SU-DHL-6 (cell line): ENCODE measurements around the gene RRM2.

Source experiments
- H2AFZ ChIP-seq: fragments of 200-600 bp; sonication (generic); 2 replicates; pipeline ENCODE4 v1.6.1; 2014; ENCODE audit warnings: low read depth, mild to moderate bottlenecking, moderate library complexity, mixed read lengths, antibody characterized with exemption, low read length; ENCODE audit not compliant: severe bottlenecking
- H3F3A ChIP-seq: fragments of 200-600 bp; shearing (Covaris generic); 2 replicates; pipeline ENCODE4 v1.6.0; 2016; ENCODE audit warnings: antibody characterized with exemption, mild to moderate bottlenecking; ENCODE audit not compliant: insufficient read depth
- H3K27ac ChIP-seq: fragments of 200-600 bp; sonication (generic); 2 replicates; pipeline ENCODE4 v1.5.1; 2016; ENCODE audit warnings: low read depth, mild to moderate bottlenecking, low read length, moderate library complexity, mixed read lengths
- H3K27me3 ChIP-seq: fragments of 200-600 bp; sonication (generic), shearing (Covaris generic); 2 replicates; pipeline ENCODE4 v1.6.0; 2014; ENCODE audit warnings: mild to moderate bottlenecking, low read length
- H3K36me3 ChIP-seq: fragments of 200-600 bp; sonication (generic); 2 replicates; pipeline ENCODE4 v1.6.1; 2014; ENCODE audit warnings: mild to moderate bottlenecking, low read length, mixed read lengths
- H3K4me2 ChIP-seq: fragments of 300-600, 200-600 bp; shearing (Covaris generic), sonication (generic); 2 replicates; pipeline ENCODE4 v1.6.0; 2014; ENCODE audit warnings: low read length, low read depth, mild to moderate bottlenecking; ENCODE audit not compliant: poor library complexity, severe bottlenecking
- H3K4me3 ChIP-seq: fragments of 200-600 bp; sonication (generic); 2 replicates; pipeline ENCODE4 v1.5.1; 2014; ENCODE audit warnings: antibody characterized with exemption, low read length, mild to moderate bottlenecking, mixed read lengths; ENCODE audit not compliant: insufficient read depth, poor library complexity, severe bottlenecking
- H3K79me2 ChIP-seq: fragments of 200-600 bp; sonication (generic); 2 replicates; pipeline ENCODE4 v1.6.1; 2014; ENCODE audit warnings: mild to moderate bottlenecking, low read length, moderate library complexity; ENCODE audit not compliant: insufficient read depth
- H3K9ac ChIP-seq: fragments of 200-600 bp; sonication (generic); 2 replicates; pipeline ENCODE4 v1.7.0; 2014; ENCODE audit warnings: mild to moderate bottlenecking, low read length
- H3K9me2 ChIP-seq: fragments of 200-600 bp; sonication (generic); replicated peaks from 2 replicates; pipeline ENCODE4 v1.6.1; 2014; ENCODE audit warnings: low read length; ENCODE audit not compliant: insufficient read depth
- H3K9me3 ChIP-seq: fragments of 200-600 bp; sonication (generic); 2 replicates; pipeline ENCODE4 v1.6.1; 2014; ENCODE audit warnings: low read length, mixed read lengths; ENCODE audit not compliant: insufficient read depth
- H4K20me1 ChIP-seq: fragments of 200-600 bp; sonication (generic); 2 replicates; pipeline ENCODE4 v1.6.1; 2014; ENCODE audit warnings: low read depth, mild to moderate bottlenecking, antibody characterized with exemption, low read length, moderate library complexity, mixed read lengths
- EZH2phosphoT487 ChIP-seq: fragments of 200-600 bp; sonication (generic), shearing (Covaris generic); conservative IDR thresholded peaks from 2 replicates; pipeline ENCODE4 v1.6.1; 2018; ENCODE audit warnings: mild to moderate bottlenecking, antibody characterized with exemption, low read length, moderate library complexity, mixed read lengths
- TF ChIP-seq, protein P1 (sequence below): fragments of 200-600 bp; sonication (generic); IDR thresholded peaks from one replicate; pipeline ENCODE4 v1.5.1; 2017; ENCODE audit warnings: antibody characterized with exemption, mild to moderate bottlenecking, low read length, moderate library complexity; ENCODE audit not compliant: insufficient read depth, poor library complexity, severe bottlenecking

Gene RRM2

GRCh38 chr2:10141736-10142639 is 19.4 kb downstream of the RRM2 start:
- Histone ChIP-seq H3K79me2 (no peaks in the 10 kb centered on the region), H3K9ac (no peak overlapping the region), H3F3A (no peaks in the 10 kb centered on the region), H3K9me3 (no peaks in the 10 kb centered on the region), H3K36me3 (no peaks in the 10 kb centered on the region), H3K4me3 (no peak overlapping the region), H3K27me3 (no peaks in the 10 kb centered on the region), H3K27ac (no peak overlapping the region), H2AFZ (no peak overlapping the region), H4K20me1 (no peaks in the 10 kb centered on the region), H3K9me2 (no peaks in the 10 kb centered on the region), H3K4me2 (no peak overlapping the region)
- TF ChIP-seq, protein P1, sequence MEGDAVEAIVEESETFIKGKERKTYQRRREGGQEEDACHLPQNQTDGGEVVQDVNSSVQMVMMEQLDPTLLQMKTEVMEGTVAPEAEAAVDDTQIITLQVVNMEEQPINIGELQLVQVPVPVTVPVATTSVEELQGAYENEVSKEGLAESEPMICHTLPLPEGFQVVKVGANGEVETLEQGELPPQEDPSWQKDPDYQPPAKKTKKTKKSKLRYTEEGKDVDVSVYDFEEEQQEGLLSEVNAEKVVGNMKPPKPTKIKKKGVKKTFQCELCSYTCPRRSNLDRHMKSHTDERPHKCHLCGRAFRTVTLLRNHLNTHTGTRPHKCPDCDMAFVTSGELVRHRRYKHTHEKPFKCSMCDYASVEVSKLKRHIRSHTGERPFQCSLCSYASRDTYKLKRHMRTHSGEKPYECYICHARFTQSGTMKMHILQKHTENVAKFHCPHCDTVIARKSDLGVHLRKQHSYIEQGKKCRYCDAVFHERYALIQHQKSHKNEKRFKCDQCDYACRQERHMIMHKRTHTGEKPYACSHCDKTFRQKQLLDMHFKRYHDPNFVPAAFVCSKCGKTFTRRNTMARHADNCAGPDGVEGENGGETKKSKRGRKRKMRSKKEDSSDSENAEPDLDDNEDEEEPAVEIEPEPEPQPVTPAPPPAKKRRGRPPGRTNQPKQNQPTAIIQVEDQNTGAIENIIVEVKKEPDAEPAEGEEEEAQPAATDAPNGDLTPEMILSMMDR: no peak
- no peak for TF ChIP-seq EZH2phosphoT487

- no peak overlapping the region for H3K4me3 ChIP-seq
- no peak for TF ChIP-seq EZH2phosphoT487
- TF ChIP-seq, protein P1: no peak
- no peaks in the 10 kb centered on the region for H3F3A ChIP-seq
- H3K36me3 ChIP-seq: no peaks in the 10 kb centered on the region
- H3K9me3 ChIP-seq: no peaks in the 10 kb centered on the region
- H3K27ac ChIP-seq: no peak overlapping the region
- H3K4me2 ChIP-seq: no peak overlapping the region
- H3K9me2 ChIP-seq: no peaks in the 10 kb centered on the region
- no peaks in the 10 kb centered on the region for H4K20me1 ChIP-seq
- no peaks in the 10 kb centered on the region for H3K79me2 ChIP-seq
- no peaks in the 10 kb centered on the region for H3K27me3 ChIP-seq
- no peak overlapping the region for H3K9ac ChIP-seq
- H2AFZ ChIP-seq: no peak overlapping the region
Observed at GRCh38 chr2:10142640-10142965, 20.1 kb downstream of the RRM2 start.

- H3K4me2 ChIP-seq: no peak overlapping the region
Observed at GRCh38 chr2:10144771-10145518, 22.4 kb downstream of the RRM2 start.

More at GRCh38 chr2:10144771-10145518, 22.4 kb downstream of the RRM2 start:
- H3F3A ChIP-seq: peaks cover 4% of the 10 kb centered on the region; the same call in 1 of the 2 replicates
- no peaks in the 10 kb centered on the region for H3K36me3 ChIP-seq
- H3K4me3 ChIP-seq: no peak overlapping the region
- H4K20me1 ChIP-seq: no peaks in the 10 kb centered on the region
- TF ChIP-seq EZH2phosphoT487: no peak
- TF ChIP-seq, protein P1: no peak
- H3K79me2 ChIP-seq: no peaks in the 10 kb centered on the region
- no peaks in the 10 kb centered on the region for H3K9me2 ChIP-seq
- H3K9ac ChIP-seq: no peak overlapping the region
- H2AFZ ChIP-seq: no peak overlapping the region
- H3K9me3 ChIP-seq: no peaks in the 10 kb centered on the region
- H3K27me3 ChIP-seq: no peaks in the 10 kb centered on the region
- no peak overlapping the region for H3K27ac ChIP-seq
